NCI-H2107 treated with DMSO at 0.1 percent for 48 hours (cell line): ENCODE measurements around the gene RNF40.
A peak's percentile ranks its signal among the peaks of the same experiment; 100 is the strongest.

ENCODE experiments used
- DNase-seq: peaks from one replicate; lab custom pipeline; 2025; ENCODE audit not compliant: unreplicated experiment; lab: John Stamatoyannopoulos, UW

The RNF40 gene

GRCh38 chr16:30761928-30762902, at the start of gene RNF40, which contains the start of gene CFAP119:
RNF40 (plus strand) TSS chr16:30762322; CDS start chr16:30762546, 224 bp downstream.
CFAP119 (minus strand) TSS chr16:30762062; CDS start chr16:30761748, 314 bp downstream.
- DNase-seq, result peak; percentile 97

DNA sequence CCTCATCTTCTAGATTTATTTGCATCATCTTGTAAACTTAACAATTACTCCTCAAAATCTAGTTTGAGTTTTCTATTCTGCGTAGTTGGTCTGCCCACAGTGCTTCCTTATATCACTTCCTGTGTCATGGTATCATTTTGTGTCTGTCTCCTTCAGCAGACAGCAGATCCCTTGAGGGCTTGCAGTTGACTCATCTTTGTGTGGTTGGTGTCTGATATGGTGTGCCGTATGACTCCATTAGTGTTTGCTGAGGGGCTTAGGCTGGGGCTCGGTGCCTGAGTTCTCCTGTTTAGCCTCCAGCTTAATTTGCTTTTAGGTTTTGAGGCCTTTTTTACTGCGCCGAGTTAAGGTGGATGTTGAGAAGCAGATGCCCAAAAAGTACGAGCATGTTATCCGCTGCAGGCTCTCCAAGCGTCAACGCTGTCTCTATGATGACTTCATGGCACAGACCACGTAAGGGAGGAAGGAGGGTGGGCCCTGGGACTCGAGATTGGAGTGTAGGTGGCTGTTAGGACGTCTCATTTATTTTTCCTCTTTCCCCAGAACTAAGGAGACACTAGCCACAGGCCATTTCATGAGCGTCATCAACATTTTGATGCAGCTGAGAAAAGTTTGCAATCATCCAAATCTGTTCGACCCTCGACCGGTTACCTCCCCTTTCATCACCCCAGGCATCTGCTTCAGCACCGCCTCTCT, 46.2 kb upstream of the RNF40 start:
- no peak for DNase-seq

GRCh38 chr16:30720086-30720485, 42.0 kb upstream of the RNF40 start:
- DNase-seq, result no peak

- no peak for DNase-seq
These were observed 41.4 kb upstream of the RNF40 start for GRCh38 chr16:30720694-30721093.

DNA sequence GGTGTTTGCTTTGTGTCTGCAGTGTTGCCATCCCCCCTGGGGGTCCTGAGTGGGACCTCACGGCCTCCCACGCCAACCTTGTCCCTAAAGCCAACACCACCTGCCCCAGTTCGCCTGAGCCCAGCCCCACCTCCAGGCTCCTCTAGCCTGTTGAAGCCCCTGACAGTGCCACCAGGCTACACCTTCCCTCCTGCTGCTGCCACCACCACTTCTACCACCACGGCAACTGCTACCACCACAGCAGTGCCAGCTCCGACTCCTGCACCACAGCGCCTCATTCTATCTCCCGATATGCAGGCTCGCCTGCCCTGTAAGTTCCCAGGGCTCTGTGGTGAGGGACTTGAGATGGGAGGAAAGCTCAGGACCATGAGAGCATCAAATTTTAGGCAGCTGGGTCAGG, 41.0 kb upstream of the RNF40 start:
- DNase-seq, result no peak

DNA sequence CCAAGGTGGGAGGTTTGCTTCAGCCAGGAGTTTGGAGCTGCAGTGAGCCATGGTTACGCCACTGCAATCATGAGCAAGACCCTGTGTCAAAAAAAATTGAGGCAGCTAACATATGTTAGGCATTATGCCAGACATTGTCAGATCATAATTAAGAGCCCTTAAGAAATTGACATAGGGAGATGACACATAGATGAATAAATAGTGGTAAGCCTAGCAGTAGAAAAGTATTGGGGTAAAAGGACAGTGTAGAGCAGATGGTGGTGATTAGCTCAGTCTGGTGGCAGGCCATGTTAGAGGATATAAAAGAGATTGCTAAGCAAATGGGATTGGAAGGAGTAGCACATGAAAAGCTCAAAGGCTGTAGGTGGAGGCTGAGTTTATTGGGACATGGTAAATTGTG, 40.5 kb upstream of the RNF40 start:
- DNase-seq, result no peak

- no peak for DNase-seq
These were observed 39.7 kb upstream of the RNF40 start for GRCh38 chr16:30722443-30722842.

GRCh38 chr16:30722916-30723315, 39.2 kb upstream of the RNF40 start:
- DNase-seq, result no peak

- no peak for DNase-seq
These were observed 38.3 kb upstream of the RNF40 start for GRCh38 chr16:30723725-30724355.

- DNase-seq, result no peak
These were observed 37.3 kb upstream of the RNF40 start for GRCh38 chr16:30724641-30725417.

GRCh38 chr16:30725418-30725792, 36.7 kb upstream of the RNF40 start:
- no peak for DNase-seq

DNA sequence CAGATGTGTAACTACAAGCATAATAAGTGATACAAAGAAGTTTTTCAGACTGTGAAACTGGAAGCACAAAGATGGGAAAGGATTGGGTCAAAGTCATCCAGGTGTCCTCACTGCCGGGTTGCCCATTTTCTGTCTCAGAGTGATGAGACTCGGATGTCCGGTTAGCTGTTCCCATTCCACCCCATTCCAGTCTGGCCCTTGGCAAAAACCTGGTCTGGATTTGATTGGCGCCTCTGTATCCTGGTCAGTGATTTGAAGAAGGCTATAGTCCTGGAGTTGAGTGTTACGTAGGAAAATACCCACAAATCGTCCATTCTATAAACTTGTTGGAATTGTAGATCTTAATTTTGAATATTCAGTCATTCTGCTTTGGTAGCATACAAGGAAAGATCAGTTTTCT, 33.8 kb upstream of the RNF40 start:
- DNase-seq, result no peak

GRCh38 chr16:30728899-30729672, 33.0 kb upstream of the RNF40 start:
- DNase-seq, result no peak

DNA sequence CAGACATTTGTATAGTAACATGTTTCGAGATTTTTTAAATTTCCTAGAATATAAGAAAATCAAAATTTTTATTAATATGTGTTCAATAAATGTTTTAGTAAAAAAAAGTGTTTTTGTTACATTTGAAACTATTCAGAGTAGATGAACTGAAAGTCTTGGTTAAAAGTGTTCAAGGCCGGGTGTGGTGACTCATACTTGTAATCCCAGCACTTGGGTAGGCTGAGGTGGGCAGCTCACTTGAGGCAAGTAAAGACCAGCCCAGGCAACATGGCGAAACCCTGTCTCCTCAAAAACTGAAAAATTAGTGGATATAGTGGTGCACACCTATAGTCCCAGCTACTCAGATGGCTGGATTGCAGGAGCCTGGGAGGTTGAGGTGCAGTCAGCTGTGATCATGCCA, 30.7 kb upstream of the RNF40 start:
- DNase-seq, result no peak

- no peak for DNase-seq
These were observed 24.9 kb upstream of the RNF40 start for GRCh38 chr16:30736995-30737793.

DNA sequence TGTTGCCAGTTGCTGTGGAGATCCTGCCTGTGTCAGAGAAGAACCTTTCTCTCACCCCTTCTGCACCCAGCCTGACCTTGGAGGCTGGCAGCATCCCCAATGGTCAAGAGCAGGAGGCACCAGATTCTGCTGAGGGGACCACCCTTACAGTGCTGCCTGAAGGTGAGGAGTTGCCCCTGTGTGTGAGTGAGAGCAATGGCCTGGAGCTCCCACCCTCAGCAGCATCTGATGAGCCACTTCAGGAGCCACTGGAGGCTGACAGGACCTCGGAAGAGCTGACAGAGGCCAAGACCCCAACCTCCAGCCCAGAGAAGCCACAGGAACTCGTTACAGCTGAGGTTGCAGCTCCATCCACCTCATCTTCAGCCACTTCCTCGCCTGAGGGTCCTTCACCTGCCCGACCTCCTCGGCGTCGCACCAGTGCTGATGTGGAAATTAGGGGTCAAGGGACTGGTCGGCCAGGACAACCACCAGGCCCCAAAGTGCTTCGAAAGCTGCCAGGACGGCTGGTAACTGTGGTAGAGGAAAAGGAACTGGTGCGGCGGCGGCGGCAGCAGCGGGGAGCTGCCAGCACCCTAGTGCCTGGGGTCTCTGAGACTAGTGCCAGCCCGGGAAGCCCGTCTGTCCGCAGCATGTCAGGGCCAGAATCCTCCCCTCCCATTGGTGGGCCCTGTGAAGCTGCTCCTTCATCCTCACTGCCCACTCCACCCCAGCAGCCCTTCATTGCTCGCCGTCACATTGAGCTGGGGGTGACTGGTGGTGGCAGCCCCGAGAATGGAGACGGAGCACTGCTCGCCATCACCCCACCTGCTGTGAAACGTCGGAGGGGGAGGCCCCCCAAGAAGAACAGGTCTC, 24.1 kb upstream of the RNF40 start:
- no peak for DNase-seq

GRCh38 chr16:30738984-30739951, 22.9 kb upstream of the RNF40 start:
- DNase-seq, result no peak
